Esophagus squamous epithelium (tissue), 4 donors: ENCODE data around the gene NCAM1.

Experiments used
- POLR2A ChIP-seq, 4 donors: fragments of 450-650 bp; IDR thresholded peaks; one replicate each; pipeline ENCODE4 v1.6.1; 2017; ENCODE audit warnings: antibody characterized with exemption in 4 of 4, mild to moderate bottlenecking in 4 of 4, moderate library complexity in 3 of 4
- TF ChIP-seq, protein P1 (sequence below), 6 experiments: fragments of 450-650 bp in 4 of 6; fragments of 200-600 bp in 2 of 6; sonication (generic) in 2 of 6; IDR thresholded peaks; one replicate each; pipeline ENCODE4 v1.5.1; 2016 to 2019; ENCODE audit warnings: antibody characterized with exemption in 6 of 6, mild to moderate bottlenecking in 4 of 6, moderate library complexity in 4 of 6

- TF ChIP-seq, protein P1, sequence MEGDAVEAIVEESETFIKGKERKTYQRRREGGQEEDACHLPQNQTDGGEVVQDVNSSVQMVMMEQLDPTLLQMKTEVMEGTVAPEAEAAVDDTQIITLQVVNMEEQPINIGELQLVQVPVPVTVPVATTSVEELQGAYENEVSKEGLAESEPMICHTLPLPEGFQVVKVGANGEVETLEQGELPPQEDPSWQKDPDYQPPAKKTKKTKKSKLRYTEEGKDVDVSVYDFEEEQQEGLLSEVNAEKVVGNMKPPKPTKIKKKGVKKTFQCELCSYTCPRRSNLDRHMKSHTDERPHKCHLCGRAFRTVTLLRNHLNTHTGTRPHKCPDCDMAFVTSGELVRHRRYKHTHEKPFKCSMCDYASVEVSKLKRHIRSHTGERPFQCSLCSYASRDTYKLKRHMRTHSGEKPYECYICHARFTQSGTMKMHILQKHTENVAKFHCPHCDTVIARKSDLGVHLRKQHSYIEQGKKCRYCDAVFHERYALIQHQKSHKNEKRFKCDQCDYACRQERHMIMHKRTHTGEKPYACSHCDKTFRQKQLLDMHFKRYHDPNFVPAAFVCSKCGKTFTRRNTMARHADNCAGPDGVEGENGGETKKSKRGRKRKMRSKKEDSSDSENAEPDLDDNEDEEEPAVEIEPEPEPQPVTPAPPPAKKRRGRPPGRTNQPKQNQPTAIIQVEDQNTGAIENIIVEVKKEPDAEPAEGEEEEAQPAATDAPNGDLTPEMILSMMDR (IDR thresholded peaks at IDR 0.05) = no peak
- no peak for TF ChIP-seq POLR2A (IDR thresholded peaks at IDR 0.05)
These were observed 241.2 kb downstream of the NCAM1 start for GRCh38 chr11:113202431-113202830.
